Ramos (cell line): ENCODE measurements around the gene ATP5PD.
"Not testable (repeated sequence)": the region's sequence is repeated elsewhere in the genome, so short reads cannot be mapped to it uniquely, and the experiment has no call there.

Experiments used
- in situ Hi-C: fragments of 300-500 bp; cut with MboI; formaldehyde crosslinking; loops from one replicate; pipeline ENCODE4 v1.14.3; 2022; ENCODE audit warnings: low sequenced_read_pairs; ENCODE audit not compliant: unreplicated experiment

Gene ATP5PD

GRCh38 chr17:75059369-75060345 is 12.9 kb upstream of the ATP5PD start:
- in situ Hi-C loops: no loop called here

GRCh38 chr17:75051941-75052340 is 5.2 kb upstream of the ATP5PD start:
- in situ Hi-C loops: no loop called here

- in situ Hi-C loops: no loop called here
These were observed 2.9 kb upstream of the ATP5PD start for GRCh38 chr17:75049706-75050105.

DNA sequence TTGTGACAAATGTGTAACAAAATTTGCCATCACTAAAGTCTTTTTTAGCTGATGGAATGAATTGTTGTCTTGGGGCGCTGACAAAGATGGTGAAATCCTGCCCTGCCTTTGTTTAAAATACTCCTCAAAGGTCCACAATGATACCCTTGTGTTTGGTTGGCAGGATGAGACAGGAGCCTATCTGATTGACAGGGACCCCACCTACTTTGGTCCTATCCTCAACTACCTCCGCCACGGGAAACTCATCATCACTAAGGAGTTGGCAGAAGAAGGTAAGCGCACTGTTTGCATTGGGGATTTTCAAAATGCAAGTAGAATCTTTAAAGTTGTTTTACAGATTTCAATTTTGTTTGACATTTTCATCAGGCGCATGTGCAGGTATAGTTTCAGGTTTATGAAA is 2.3 kb upstream of the ATP5PD start:
- in situ Hi-C loops: no loop called here

GRCh38 chr17:75048249-75048878 is 1.6 kb upstream of the ATP5PD start:
- in situ Hi-C loops: no loop called here

DNA sequence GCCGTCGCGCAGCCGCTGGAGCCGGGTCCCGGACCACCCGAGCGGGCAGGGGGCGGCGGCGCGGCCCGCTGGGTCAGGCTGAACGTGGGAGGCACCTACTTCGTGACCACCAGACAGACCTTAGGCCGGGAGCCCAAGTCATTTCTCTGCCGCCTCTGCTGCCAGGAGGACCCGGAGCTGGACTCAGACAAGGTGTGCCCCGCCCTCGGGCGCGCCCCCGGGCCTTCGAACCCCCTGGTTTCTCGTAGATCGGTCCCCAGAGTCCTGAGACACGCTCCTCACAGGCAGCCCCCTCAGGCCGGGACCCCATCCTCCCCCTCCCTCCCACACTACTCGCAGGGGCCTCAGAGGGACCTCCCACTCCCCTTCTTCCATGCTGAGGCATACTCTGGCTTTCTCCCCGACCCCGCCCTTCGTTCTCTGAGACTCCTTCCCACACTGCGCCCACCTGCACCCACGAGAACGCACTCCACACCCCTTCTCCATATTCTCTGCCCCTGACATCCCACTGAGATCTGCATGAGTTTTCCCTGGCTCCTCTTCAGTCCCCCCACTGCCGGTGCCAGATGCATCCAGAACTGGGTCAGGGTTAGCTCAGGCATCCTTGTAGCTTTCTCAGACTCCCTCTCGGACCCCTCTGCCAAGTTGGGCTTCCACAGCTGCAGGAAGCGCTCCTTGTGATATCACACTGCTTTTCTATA is 779 bp upstream of the ATP5PD start:
- in situ Hi-C loops: no loop called here

GRCh38 chr17:75045946-75046406 is 793 bp downstream of the ATP5PD start:
- in situ Hi-C loops: not testable (repeated sequence)

- in situ Hi-C loops: no loop called here
These were observed 2.1 kb downstream of the ATP5PD start for GRCh38 chr17:75044716-75045115.

DNA sequence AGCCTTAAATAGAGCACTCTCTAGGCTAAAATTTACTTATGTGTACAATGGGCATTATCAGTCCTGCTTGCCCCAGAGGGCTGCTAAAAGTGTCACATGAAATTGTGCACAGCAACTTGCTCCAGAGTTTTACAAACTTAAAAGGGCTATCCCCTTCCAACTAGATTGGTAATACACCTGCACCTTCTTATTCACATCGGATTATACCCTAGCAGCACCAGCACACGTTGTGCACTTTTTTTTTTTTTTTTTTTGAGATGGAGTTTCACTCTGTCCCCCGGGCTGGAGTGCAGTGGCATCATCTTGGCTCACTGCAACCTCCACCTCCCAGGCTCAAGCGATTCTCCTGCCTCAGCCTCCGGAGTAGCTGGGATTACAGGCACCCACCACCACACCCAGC is 3.0 kb downstream of the ATP5PD start:
- in situ Hi-C loops: not testable (repeated sequence)

DNA sequence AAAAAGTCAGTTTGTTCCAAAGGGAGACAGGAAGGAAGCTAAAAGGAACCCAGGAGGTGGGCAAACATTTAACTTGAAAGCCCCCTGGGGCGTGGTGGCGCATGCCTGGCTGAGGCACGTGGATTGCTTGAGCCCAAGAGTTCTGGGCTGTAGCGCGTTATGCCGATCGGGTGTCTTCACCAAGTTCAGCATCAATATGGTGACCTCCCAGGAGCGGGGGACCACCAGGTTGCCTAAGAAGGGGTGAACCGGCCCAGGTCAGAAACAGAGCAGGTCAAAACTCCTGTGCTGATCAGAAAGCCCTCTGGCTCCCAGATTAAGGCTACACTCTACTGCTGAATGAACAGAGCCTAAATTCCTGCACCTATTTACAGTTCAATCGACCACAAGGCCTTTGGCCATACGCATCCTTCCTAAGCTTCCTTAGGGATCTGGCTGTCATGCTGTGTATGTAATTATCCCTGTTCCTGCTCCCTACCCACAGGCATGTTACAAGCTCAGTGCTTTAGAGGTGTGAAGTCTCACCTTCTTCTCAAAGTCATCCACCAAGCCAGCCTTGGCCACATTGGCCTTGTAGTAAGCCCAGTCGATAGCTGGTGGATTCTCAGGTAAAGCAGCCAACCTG is 5.0 kb downstream of the ATP5PD start:
- in situ Hi-C loops: no loop called here

- in situ Hi-C loops: no loop called here
These were observed 7.5 kb downstream of the ATP5PD start for GRCh38 chr17:75039238-75039637.

GRCh38 chr17:75036643-75037268 is 10.0 kb downstream of the ATP5PD start:
- in situ Hi-C loops: no loop called here

- in situ Hi-C loops: no loop called here
These were observed 12.4 kb downstream of the ATP5PD start for GRCh38 chr17:75034236-75034908.

DNA sequence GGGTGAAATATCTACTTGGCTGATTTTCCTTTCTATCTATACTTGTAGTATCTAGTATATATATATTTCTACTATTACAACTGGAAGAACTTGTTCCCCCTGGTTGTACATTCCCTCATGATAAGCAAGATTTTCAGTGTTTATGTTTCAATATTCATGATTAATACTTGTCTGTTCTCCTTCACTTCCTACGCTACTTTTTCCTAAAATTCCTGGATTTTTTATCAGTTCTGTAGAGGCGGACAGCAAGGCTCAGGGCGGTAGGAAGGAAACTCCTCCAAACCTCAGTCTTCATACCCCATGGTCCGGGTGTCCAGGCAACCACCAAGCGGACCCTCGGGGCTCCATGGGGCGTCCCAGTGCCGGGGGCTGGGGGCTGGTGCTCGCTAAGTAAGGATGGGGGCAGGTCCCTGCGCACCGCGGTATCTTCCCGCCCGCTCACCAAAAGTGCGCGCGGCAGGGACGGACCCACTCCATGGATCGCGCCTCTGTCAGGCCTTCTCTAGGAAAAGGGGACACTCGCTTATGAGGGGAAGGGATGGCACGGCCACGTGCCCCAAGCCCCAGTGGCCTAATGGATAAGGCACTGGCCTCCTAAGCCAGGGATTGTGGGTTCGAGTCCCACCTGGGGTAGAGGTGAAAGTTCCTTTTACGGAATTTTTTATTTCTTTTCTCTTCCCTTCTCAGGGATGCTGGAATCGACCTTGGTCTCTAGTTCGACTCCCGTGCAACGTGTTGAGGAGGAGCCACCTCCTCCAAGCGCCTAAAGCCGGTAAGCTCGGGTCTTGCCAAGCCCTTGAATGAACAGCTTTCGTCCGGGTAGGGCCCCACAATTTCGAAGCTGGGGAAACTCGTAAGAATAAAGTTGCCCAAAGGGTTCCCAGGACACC is 13.2 kb downstream of the ATP5PD start:
- in situ Hi-C loops: no loop called here

DNA sequence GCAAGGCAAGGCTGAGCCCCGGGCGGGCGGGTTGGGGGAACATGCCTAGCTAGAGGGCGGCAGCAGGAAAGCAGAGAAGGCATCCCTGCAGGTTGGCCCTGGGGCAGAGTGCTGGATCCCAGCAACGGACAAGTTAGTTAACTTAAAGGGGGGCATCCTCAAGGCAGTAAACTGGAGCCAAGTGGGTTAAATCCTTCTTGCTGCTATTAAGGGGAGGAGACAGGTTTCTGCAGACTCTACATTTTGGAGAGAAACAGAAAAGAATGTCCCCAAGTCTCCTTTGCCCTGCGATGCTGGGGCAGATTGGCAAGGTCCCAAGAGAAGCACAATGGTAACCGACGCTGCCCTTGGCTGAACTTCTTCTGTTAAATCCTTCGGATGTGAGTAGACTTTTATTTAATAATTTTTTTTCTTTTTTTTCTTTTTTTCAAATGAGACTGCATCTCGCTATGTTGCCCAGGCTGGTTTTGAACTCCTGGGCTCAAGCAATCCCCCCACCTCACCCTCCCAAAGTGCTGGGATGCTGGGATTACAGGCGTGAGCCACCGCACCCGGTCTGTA is 14.0 kb downstream of the ATP5PD start:
- in situ Hi-C loops: no loop called here

DNA sequence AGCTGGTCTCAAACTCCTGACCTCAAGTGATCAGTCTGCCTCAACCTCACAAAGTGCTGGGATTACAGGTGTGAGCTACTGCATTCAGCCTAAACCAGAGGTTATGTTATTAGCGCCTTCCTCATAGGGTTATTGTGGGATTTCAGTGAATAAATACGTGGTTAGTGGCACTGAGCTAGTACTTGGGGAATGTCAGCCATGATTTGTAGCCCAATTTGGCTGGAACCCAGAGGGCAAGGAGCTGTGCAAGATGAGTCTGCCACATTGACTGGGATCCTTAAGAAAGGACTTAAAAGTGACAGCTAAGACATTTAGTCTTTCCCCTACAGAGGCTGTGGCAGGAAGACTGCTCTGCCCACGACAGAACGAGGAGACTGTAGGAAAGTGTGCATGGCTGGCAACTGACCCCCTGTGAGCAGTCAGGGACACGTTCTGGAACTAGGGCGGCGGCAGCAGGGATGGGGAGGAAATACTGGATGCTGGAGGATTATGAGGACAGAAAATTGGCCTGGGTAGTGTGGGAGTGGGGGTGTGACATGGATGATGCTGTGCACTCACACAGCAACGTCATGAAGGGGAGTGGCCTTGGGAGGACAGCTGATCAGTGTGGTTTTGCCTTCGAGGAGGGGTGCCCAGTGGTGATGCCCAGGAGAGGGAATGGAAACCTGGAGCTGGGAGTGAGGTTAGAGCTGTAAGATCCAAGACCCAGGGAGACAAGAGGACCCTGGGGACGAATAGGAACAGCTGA is 14.6 kb downstream of the ATP5PD start:
- in situ Hi-C loops: no loop called here

GRCh38 chr17:75030161-75030560 is 16.6 kb downstream of the ATP5PD start:
- in situ Hi-C loops: no loop called here
